MM.1S (cell line): ENCODE measurements around the gene APLN.

Experiments
- CTCF ChIP-seq: fragments of 300-600 bp; sonication (generic); IDR thresholded peaks from 2 replicates; pipeline ENCODE4 v1.5.1; 2016; ENCODE audit warnings: antibody characterized with exemption, low read length, mixed read lengths
- EZH2 ChIP-seq: fragments of 300-600 bp; sonication (generic); optimal IDR thresholded peaks from 2 replicates; pipeline ENCODE3; 2017; ENCODE audit warnings: low read depth, mild to moderate bottlenecking, antibody characterized with exemption, low read length, mixed read lengths

- TF ChIP-seq EZH2 (no peak), CTCF (no peak)
Measured at GRCh38 chrX:129693354-129693753, 38.6 kb upstream of the APLN start.
